GM19351 (cell line): ENCODE results near the gene RAB11FIP2.
"Not testable (repeated sequence)": the region's sequence is repeated elsewhere in the genome, so short reads cannot be mapped to it uniquely, and the experiment has no call there.

Source experiments
- ATAC-seq: cut with Tn5 transposase; IDR thresholded peaks from one replicate; pipeline ENCODE4 v1.9.1; 2021; ENCODE audit warnings: mild to moderate bottlenecking, moderate library complexity; ENCODE audit not compliant: unreplicated experiment

RAB11FIP2 gene

GRCh38 chr10:118046395-118047156 is at the start of gene RAB11FIP2:
TSS of gene RAB11FIP2 (minus strand) at chr10:118046941. CDS start at chr10:118046163, 778 bp downstream.
- ATAC-seq = peak; percentile 93

GRCh38 chr10:118096022-118096421 is 49.3 kb upstream of the RAB11FIP2 start:
- ATAC-seq = no peak

- no peak for ATAC-seq
Observed at GRCh38 chr10:118092209-118092608, 45.5 kb upstream of the RAB11FIP2 start.

GRCh38 chr10:118080817-118081216 is 34.1 kb upstream of the RAB11FIP2 start:
- no peak for ATAC-seq

- ATAC-seq = no peak
Observed at GRCh38 chr10:118076705-118077104, 30.0 kb upstream of the RAB11FIP2 start.

GRCh38 chr10:118072840-118073239 is 26.1 kb upstream of the RAB11FIP2 start:
- ATAC-seq = no peak

- ATAC-seq = not testable (repeated sequence)
Observed at GRCh38 chr10:118067389-118067788, 20.6 kb upstream of the RAB11FIP2 start.

GRCh38 chr10:118062798-118063238 is 16.1 kb upstream of the RAB11FIP2 start:
- no peak for ATAC-seq

GRCh38 chr10:118058371-118058770 is 11.6 kb upstream of the RAB11FIP2 start:
- no peak for ATAC-seq

- ATAC-seq = no peak
Observed at GRCh38 chr10:118057361-118057760, 10.6 kb upstream of the RAB11FIP2 start.

- no peak for ATAC-seq
Observed at GRCh38 chr10:118054383-118054782, 7.6 kb upstream of the RAB11FIP2 start.

GRCh38 chr10:118052816-118053215 is 6.1 kb upstream of the RAB11FIP2 start:
- no peak for ATAC-seq

GRCh38 chr10:118047880-118048279 is 1.1 kb upstream of the RAB11FIP2 start:
- no peak for ATAC-seq

GRCh38 chr10:118047157-118047719 is 497 bp upstream of the RAB11FIP2 start:
- no peak for ATAC-seq

- peak; percentile 22 for ATAC-seq
Observed at GRCh38 chr10:118045837-118046394, 825 bp downstream of the RAB11FIP2 start.

GRCh38 chr10:118045158-118045836 is 1.4 kb downstream of the RAB11FIP2 start:
- no peak for ATAC-seq

- no peak for ATAC-seq
Observed at GRCh38 chr10:118042827-118043242, 3.9 kb downstream of the RAB11FIP2 start.

GRCh38 chr10:118042336-118042735 is 4.4 kb downstream of the RAB11FIP2 start:
- no peak for ATAC-seq

- ATAC-seq = no peak
Observed at GRCh38 chr10:118041316-118041715, 5.4 kb downstream of the RAB11FIP2 start.

- ATAC-seq = no peak
Observed at GRCh38 chr10:118036281-118036875, 10.4 kb downstream of the RAB11FIP2 start.

GRCh38 chr10:118035354-118036005 is 11.3 kb downstream of the RAB11FIP2 start:
- no peak for ATAC-seq
